ELR (cell line): ENCODE results near the gene NELFA.
A peak's percentile ranks its signal among the peaks of the same experiment; 100 is the strongest.

ENCODE experiments used
- DNase-seq: peaks from one replicate; pipeline ENCODE4 v3.0.0-alpha.2; 2015; ENCODE audit warnings: low read depth

NELFA gene

GRCh38 chr4:1982124-1983052 is 26.4 kb downstream of the NELFA start:
- no peak for DNase-seq

- DNase-seq, result peak; percentile 38
These were observed 27.3 kb downstream of the NELFA start for GRCh38 chr4:1981251-1982058.

GRCh38 chr4:1980561-1981041 is 28.2 kb downstream of the NELFA start:
- DNase-seq, result no peak

- no peak for DNase-seq
These were observed 29.1 kb downstream of the NELFA start for GRCh38 chr4:1979477-1980196.

- DNase-seq, result no peak
These were observed 29.9 kb downstream of the NELFA start for GRCh38 chr4:1978741-1979476.

- DNase-seq, result no peak
These were observed 30.5 kb downstream of the NELFA start for GRCh38 chr4:1978226-1978625.

- DNase-seq, result no peak
These were observed 32.1 kb downstream of the NELFA start for GRCh38 chr4:1976416-1977352.

GRCh38 chr4:1975880-1976279 is 32.9 kb downstream of the NELFA start:
- no peak for DNase-seq

- DNase-seq, result no peak
These were observed 33.4 kb downstream of the NELFA start for GRCh38 chr4:1975391-1975801.

GRCh38 chr4:1974840-1975239 is 33.9 kb downstream of the NELFA start:
- no peak for DNase-seq

- DNase-seq, result no peak
These were observed 35.1 kb downstream of the NELFA start for GRCh38 chr4:1973661-1974060.

- no peak for DNase-seq
These were observed 35.6 kb downstream of the NELFA start for GRCh38 chr4:1973218-1973617.

- no peak for DNase-seq
These were observed 36.4 kb downstream of the NELFA start for GRCh38 chr4:1972414-1972813.

- DNase-seq, result no peak
These were observed 37.1 kb downstream of the NELFA start for GRCh38 chr4:1971456-1972200.

GRCh38 chr4:1970926-1971325 is 37.8 kb downstream of the NELFA start:
- no peak for DNase-seq

GRCh38 chr4:1969928-1970723 is 38.6 kb downstream of the NELFA start:
- no peak for DNase-seq

- no peak for DNase-seq
These were observed 40.0 kb downstream of the NELFA start for GRCh38 chr4:1968686-1969295.

- DNase-seq, result no peak
These were observed 41.1 kb downstream of the NELFA start for GRCh38 chr4:1967512-1968149.
